Brain microvascular endothelial cell (primary cell): ENCODE results near the gene ZNF592.

Experiments used
- DNase-seq: peaks from one replicate; pipeline ENCODE4 v3.0.0-alpha.2; 2020
- H3K27ac ChIP-seq: fragments of 250-450 bp; sonication (Bioruptor Pico); 2 replicates; pipeline ENCODE4 v1.5.1; 2020; ENCODE audit warnings: mild to moderate bottlenecking, moderate library complexity
- H3K27me3 ChIP-seq: fragments of 250-450 bp; sonication (Bioruptor Pico); replicated peaks from 2 replicates; pipeline ENCODE4 v1.5.1; 2020; ENCODE audit warnings: mild to moderate bottlenecking
- H3K36me3 ChIP-seq: fragments of 250-450 bp; sonication (Bioruptor Pico); replicated peaks from 2 replicates; pipeline ENCODE4 v1.5.1; 2020; ENCODE audit warnings: mild to moderate bottlenecking
- H3K4me3 ChIP-seq: 2 replicates; pipeline ENCODE4 v1.5.1; 2011; ENCODE audit warnings: low read depth, mild to moderate bottlenecking, control low read depth, low read length, moderate library complexity
- CTCF ChIP-seq: IDR thresholded peaks from 2 replicates; pipeline ENCODE4 v1.5.1; 2011; ENCODE audit warnings: low read depth, mild to moderate bottlenecking, moderate library complexity, low read length, control low read depth, inconsistent platforms; ENCODE audit errors: missing control alignments
- in situ Hi-C: cut with HindIII; loops from 2 replicates; pipeline ENCODE4 v1.10.0; 2017; ENCODE audit warnings: low sequenced_read_pairs, low pct_ligation_motif_present

ZNF592 gene

GRCh38 chr15:84773716-84774115 is 25.3 kb downstream of the ZNF592 start:
- H3K27me3 ChIP-seq: no peaks in the 10 kb centered on the region
- in situ Hi-C loops: no loop called here
- no peak for TF ChIP-seq CTCF
- no peak overlapping the region for H3K4me3 ChIP-seq
- no peak for DNase-seq
- H3K27ac ChIP-seq: no peak overlapping the region
- H3K36me3 ChIP-seq: peaks cover 9% of the 10 kb centered on the region

- peaks cover 6% of the 10 kb centered on the region for H3K36me3 ChIP-seq
- H3K27me3 ChIP-seq: no peaks in the 10 kb centered on the region
- no peak for TF ChIP-seq CTCF
- in situ Hi-C loops: no loop called here
- no peak for DNase-seq
- no peak overlapping the region for H3K4me3 ChIP-seq
- H3K27ac ChIP-seq: no peak overlapping the region
Observed at GRCh38 chr15:84775867-84776449, 27.6 kb downstream of the ZNF592 start.

- no peak overlapping the region for H3K27ac ChIP-seq
- in situ Hi-C loops: no loop called here
- no peaks in the 10 kb centered on the region for H3K27me3 ChIP-seq
- no peak for TF ChIP-seq CTCF
- peaks cover 16% of the 10 kb centered on the region for H3K36me3 ChIP-seq
- H3K4me3 ChIP-seq: no peak overlapping the region
- no peak for DNase-seq
Observed at GRCh38 chr15:84778194-84778593, 29.8 kb downstream of the ZNF592 start.

GRCh38 chr15:84780492-84780891 is 32.1 kb downstream of the ZNF592 start:
- Histone ChIP-seq H3K4me3 (no peak overlapping the region), H3K36me3 (peaks cover 31% of the 10 kb centered on the region), H3K27me3 (no peaks in the 10 kb centered on the region), H3K27ac (no peak overlapping the region)
- no peak for TF ChIP-seq CTCF
- in situ Hi-C loops: no loop called here
- no peak for DNase-seq

GRCh38 chr15:84781495-84781894 is 33.1 kb downstream of the ZNF592 start:
- Histone ChIP-seq H3K27me3 (no peaks in the 10 kb centered on the region), H3K27ac (no peak overlapping the region), H3K36me3 (peaks cover 33% of the 10 kb centered on the region), H3K4me3 (no peak overlapping the region)
- TF ChIP-seq CTCF: no peak
- DNase-seq: no peak
- in situ Hi-C loops: no loop called here

GRCh38 chr15:84782346-84782745 is 34.0 kb downstream of the ZNF592 start:
- no peak for DNase-seq
- Histone ChIP-seq H3K27me3 (no peaks in the 10 kb centered on the region), H3K36me3 (peaks cover 33% of the 10 kb centered on the region), H3K27ac (no peak overlapping the region), H3K4me3 (no peak overlapping the region)
- no peak for TF ChIP-seq CTCF
- in situ Hi-C loops: no loop called here
